GM12874 (cell line): Measurements from ENCODE around the gene NSRP1.
A peak's percentile ranks its signal among the peaks of the same experiment; 100 is the strongest.

Experiments used
- TF ChIP-seq, protein P1 (sequence below): IDR thresholded peaks from 2 replicates; pipeline ENCODE4 v1.5.1; 2011; ENCODE audit warnings: low read depth, mild to moderate bottlenecking, control low read depth, low read length, moderate library complexity; ENCODE audit not compliant: insufficient read depth

NSRP1 gene

DNA sequence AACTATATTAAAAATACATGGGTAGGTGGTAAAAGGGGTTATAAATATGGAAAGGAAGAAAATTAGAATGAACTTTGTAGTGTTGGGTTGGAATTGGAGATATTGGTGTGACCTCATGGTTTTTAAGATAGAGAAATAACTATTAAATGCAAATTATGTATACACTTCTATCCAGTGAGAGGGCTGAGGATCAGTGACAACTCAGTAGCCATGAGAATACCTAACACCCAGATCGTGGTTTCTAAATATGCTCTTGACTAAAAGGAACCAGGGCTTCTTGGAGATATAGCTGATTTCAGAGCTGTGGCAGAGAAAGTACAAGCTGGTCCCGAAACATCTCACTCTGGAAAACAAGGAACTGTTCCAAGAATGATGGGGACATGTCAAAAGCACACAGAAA, 74.5 kb downstream of the NSRP1 start:
- TF ChIP-seq, protein P1, sequence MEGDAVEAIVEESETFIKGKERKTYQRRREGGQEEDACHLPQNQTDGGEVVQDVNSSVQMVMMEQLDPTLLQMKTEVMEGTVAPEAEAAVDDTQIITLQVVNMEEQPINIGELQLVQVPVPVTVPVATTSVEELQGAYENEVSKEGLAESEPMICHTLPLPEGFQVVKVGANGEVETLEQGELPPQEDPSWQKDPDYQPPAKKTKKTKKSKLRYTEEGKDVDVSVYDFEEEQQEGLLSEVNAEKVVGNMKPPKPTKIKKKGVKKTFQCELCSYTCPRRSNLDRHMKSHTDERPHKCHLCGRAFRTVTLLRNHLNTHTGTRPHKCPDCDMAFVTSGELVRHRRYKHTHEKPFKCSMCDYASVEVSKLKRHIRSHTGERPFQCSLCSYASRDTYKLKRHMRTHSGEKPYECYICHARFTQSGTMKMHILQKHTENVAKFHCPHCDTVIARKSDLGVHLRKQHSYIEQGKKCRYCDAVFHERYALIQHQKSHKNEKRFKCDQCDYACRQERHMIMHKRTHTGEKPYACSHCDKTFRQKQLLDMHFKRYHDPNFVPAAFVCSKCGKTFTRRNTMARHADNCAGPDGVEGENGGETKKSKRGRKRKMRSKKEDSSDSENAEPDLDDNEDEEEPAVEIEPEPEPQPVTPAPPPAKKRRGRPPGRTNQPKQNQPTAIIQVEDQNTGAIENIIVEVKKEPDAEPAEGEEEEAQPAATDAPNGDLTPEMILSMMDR: no peak

DNA sequence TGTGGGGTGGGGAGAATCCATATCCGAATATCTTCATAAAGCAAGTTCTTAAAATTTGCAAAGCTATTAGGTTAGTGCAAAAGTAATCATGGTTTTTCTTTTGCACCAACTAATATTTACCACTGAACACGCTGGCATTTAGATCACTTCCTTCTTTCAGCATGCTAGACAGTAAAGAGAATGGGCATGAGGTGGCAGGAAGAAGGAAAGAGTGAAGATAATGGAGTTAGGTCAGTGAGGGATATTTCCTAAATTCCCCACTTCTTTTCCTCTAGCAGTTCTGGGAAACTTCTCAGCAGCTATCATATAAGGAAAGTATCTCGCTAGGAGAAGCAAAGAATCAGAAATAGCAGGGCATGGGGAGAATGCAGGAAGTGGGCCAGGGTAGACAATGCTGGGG, 79.9 kb downstream of the NSRP1 start:
- TF ChIP-seq, protein P1: no peak

DNA sequence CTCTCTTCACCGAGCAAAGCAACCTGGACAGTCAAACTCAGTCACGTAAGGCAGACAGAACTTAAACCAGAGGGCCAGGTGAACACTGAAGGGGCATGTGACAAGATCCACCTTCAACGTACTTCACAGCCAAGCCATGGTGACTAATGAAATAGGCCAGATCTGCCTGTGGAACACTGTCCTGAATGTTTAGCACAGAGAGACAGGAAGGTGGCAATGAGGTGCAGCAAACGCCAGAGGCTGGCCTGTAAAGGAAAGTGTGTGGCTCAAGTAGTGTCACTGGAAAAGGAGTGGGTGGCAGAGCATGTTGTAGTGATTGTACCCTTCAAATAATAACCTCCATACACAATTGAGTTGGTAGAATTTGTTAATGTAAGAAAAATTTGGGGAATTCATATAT, 80.8 kb downstream of the NSRP1 start:
- TF ChIP-seq, protein P1: no peak

DNA sequence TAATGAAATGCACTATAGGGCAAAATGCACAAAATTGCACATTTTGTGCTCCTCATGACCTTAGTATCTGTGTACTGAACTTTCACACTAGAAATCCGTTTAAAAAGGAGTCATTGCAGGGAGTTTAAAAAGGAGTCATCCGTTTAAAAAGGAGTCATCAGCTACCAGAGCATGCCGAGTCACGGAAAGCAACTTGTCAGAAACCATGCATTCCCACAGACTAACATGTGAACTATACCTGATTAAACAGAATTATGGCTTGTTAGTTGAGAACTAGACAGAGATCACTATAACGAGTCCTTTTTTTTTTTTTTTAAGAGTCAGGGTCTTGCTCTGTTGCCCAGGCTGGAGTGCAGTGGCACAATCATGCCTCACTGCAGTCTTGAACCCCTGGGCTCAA, 83.0 kb downstream of the NSRP1 start:
- TF ChIP-seq, protein P1: no peak

DNA sequence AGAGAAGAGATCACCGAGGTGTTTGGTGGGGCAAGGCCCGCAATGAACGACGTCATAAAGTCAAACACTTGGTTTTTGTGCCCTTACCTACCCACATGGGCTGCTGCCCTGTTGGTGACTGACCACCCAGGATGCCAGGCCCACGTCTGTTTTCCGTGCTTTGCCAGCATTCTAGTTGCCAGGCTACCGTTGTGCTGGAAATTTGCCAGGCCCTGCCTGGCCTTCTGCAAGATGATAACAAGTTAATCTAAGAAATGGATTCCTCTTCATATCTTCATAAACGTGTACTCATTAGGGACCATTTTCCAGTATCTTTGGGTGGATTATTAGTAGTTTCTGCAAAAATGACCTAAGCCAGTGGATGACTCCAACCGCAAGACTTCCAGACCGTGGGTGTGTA, 83.5 kb downstream of the NSRP1 start:
- TF ChIP-seq, protein P1: no peak

DNA sequence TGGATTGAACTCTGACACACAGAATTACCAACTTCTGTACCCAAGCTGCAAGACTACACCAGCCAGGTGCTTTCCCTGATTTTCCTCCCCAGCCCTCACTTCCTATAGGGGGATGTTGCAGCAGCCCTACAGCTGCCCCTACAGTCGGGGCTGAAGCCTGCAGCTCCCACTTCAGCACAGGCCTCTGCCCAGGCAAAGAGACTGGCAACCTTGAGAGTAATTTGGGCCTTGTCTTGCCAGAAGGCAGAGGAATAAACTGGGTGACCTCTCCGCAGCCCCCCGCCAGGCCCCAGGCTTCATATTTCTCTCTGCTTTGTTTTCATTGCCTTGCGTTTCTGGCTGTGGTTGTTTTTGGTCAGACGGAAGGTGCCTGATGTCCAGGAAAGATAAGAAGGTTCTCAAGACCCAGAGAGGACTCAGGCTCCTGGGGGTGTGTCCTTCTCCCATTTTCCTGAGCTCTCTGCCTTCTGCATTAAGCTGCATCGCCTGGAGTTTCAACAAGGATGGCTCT, 86.9 kb downstream of the NSRP1 start:
- TF ChIP-seq, protein P1: peak; percentile 35; the same call in 1 of the 2 replicates

DNA sequence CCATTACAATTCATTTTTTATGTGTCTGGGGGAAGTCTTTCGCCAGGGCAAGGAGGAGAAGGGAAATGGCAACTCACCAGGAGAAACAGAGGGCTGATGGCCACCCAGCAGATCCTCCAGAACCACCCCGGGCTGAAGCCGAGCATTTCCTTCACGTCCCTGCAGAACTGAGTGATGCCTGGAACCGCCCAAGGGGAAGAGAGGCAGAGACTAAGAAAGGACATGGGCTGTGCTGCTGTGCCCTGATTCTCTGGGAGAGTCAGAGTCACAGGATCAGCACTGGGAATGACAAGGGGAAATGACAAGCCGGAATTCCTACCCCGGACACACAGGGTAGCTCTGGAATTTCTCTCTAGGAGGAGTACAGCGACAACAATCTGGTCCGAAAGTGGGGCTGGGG, 91.0 kb downstream of the NSRP1 start:
- TF ChIP-seq, protein P1: no peak
